GM12878 (cell line): Measurements from ENCODE around the gene IL17RA. TPM values are rescaled to one million over a fixed set of nuclear protein-coding genes. Genes with fewer than 3 reads are reported as not detected.

ENCODE experiments used
- ATAC-seq: fragments of 200-7000 bp; cut with Tn5 transposase; 3 replicates; pipeline ENCODE4 v1.9.1; 2020; ENCODE audit warnings: mild to moderate bottlenecking, moderate library complexity
- BruUV-seq: library from RNA; stranded (reverse); fragments of 400-500 nt; replicated peaks from 2 replicates; lab custom pipeline; 2021; lab: Mats Ljungman, UMichigan
- CTCF ChIA-PET: fragments of 300-600 bp; sonication (Branson Sonifier 250); formaldehyde crosslinking; extraction: SDS; loops from one replicate; lab custom pipeline; 2021; ENCODE audit warnings: inconsistent platforms; lab: Yijun Ruan, JAX
- POLR2A ChIA-PET: fragments of 350-600 bp; formaldehyde crosslinking; extraction: SDS; loops from one replicate; lab custom pipeline; 2021; ENCODE audit warnings: inconsistent platforms; lab: Charles Lee
- RAD21 ChIA-PET: fragments of 300-600 bp; sonication (Branson Sonifier 250); formaldehyde crosslinking; loops from one replicate; lab custom pipeline; 2023; ENCODE audit warnings: antibody characterized with exemption; ENCODE audit not compliant: unreplicated experiment; lab: Charles Lee
- SMC1A ChIA-PET: fragments of 300-600 bp; sonication (Branson Sonifier 250); formaldehyde crosslinking; loops from one replicate; lab custom pipeline; 2023; ENCODE audit not compliant: unreplicated experiment, uncharacterized antibody; lab: Charles Lee
- DNase-seq: peaks from one replicate; pipeline ENCODE4 v3.0.0-alpha.2; 2011; ENCODE audit warnings: low read depth, low spot score
- FAIRE-seq: peaks from 3 replicates; lab custom pipeline; 2011; peaks lifted over from hg19 to GRCh38; lab: Jason Lieb, UNC
- H2AFZ ChIP-seq: 2 replicates; pipeline ENCODE4 v1.6.0; 2011; ENCODE audit warnings: low read depth, low read length, control low read depth; ENCODE audit not compliant: control insufficient read depth
- H3K27ac ChIP-seq: 2 replicates; pipeline ENCODE4 v1.5.1; 2011; ENCODE audit warnings: control low read depth; ENCODE audit not compliant: control insufficient read depth, insufficient read depth
- H3K27me3 ChIP-seq, 2 experiments: replicated peaks in 1 of 2; 2 replicates each; pipeline versions ENCODE4 v1.6.0 to v1.6.1; 2011; ENCODE audit warnings: low read length in 1 of 2; ENCODE audit not compliant: control insufficient read depth in 2 of 2, insufficient read depth in 2 of 2
- H3K36me3 ChIP-seq, 2 experiments: 2 replicates each; pipeline ENCODE4 v1.5.1; 2011; ENCODE audit warnings: low read length in 1 of 2; ENCODE audit not compliant: control insufficient read depth in 2 of 2, insufficient read depth in 2 of 2
- H3K4me1 ChIP-seq: 2 replicates; pipeline ENCODE4 v1.6.1; 2011; ENCODE audit warnings: mild to moderate bottlenecking, low read length, moderate library complexity, mixed read lengths; ENCODE audit not compliant: control insufficient read depth, insufficient read depth
- H3K4me2 ChIP-seq: 2 replicates; pipeline ENCODE4 v1.6.0; 2011; ENCODE audit warnings: control low read depth; ENCODE audit not compliant: control insufficient read depth, insufficient read depth
- H3K4me3 ChIP-seq: fragments of 200-600 bp; sonication (generic); 2 replicates; pipeline ENCODE4 v1.5.1; 2016
- H3K79me2 ChIP-seq: 2 replicates; pipeline ENCODE4 v1.6.0; 2011; ENCODE audit warnings: low read length; ENCODE audit not compliant: control insufficient read depth, insufficient read depth
- H3K9ac ChIP-seq: 2 replicates; pipeline ENCODE4 v1.8.0; 2011; ENCODE audit warnings: low read length, control low read depth, mixed read lengths; ENCODE audit not compliant: control insufficient read depth, insufficient read depth
- H3K9me3 ChIP-seq: replicated peaks from 3 replicates; pipeline ENCODE4 v1.5.1; 2011; ENCODE audit warnings: mild to moderate bottlenecking, low read length; ENCODE audit not compliant: control insufficient read depth, insufficient read depth
- H4K20me1 ChIP-seq: 2 replicates; pipeline ENCODE4 v1.6.0; 2011; ENCODE audit not compliant: control insufficient read depth, insufficient read depth
- BACH1 ChIP-seq: fragments of 450-650 bp; IDR thresholded peaks from 2 replicates; pipeline ENCODE4 v1.6.1; 2017; ENCODE audit warnings: mild to moderate bottlenecking, borderline replicate concordance
- HDAC2 ChIP-seq: fragments of 200-600 bp; sonication (generic); IDR thresholded peaks from 2 replicates; pipeline ENCODE4 v1.6.1; 2017
- IRF3 ChIP-seq: fragments of 450-650 bp; IDR thresholded peaks from 2 replicates; pipeline ENCODE4 v1.6.1; 2014; ENCODE audit warnings: mild to moderate bottlenecking
- JUND ChIP-seq: IDR thresholded peaks from 2 replicates; pipeline ENCODE4 v1.6.1; 2012; ENCODE audit warnings: low read depth, mild to moderate bottlenecking, low read length, improper control_type of control experiment, moderate library complexity
- KLF5 ChIP-seq: fragments of 450-650 bp; IDR thresholded peaks from 2 replicates; pipeline ENCODE4 v1.6.1; 2014; ENCODE audit warnings: mild to moderate bottlenecking; ENCODE audit not compliant: partially characterized antibody
- MTA2 ChIP-seq: fragments of 450-650 bp; IDR thresholded peaks from 2 replicates; pipeline ENCODE4 v1.6.1; 2016; ENCODE audit warnings: low read depth, mild to moderate bottlenecking, moderate library complexity
- PAX8 ChIP-seq: fragments of 450-650 bp; IDR thresholded peaks from 2 replicates; pipeline ENCODE4 v1.6.1; 2017; ENCODE audit warnings: mild to moderate bottlenecking, moderate library complexity
- POLR2AphosphoS2 ChIP-seq: IDR thresholded peaks from 2 replicates; pipeline ENCODE4 v1.6.1; 2011; ENCODE audit warnings: low read depth, mild to moderate bottlenecking, low read length, improper control_type of control experiment, moderate library complexity
- POLR2AphosphoS5 ChIP-seq: IDR thresholded peaks from 2 replicates; pipeline ENCODE4 v1.6.1; 2011; ENCODE audit warnings: mild to moderate bottlenecking, low read length, inconsistent platforms
- YBX1 ChIP-seq: fragments of 450-650 bp; IDR thresholded peaks from 2 replicates; pipeline ENCODE4 v1.6.1; 2016; ENCODE audit warnings: antibody characterized with exemption
- ZNF274 ChIP-seq: IDR thresholded peaks from one replicate; pipeline ENCODE4 v1.8.0; 2011; ENCODE audit not compliant: insufficient read length, insufficient read depth
- ZNF687 ChIP-seq: fragments of 450-650 bp; IDR thresholded peaks from 2 replicates; pipeline ENCODE4 v1.6.1; 2017; ENCODE audit warnings: mild to moderate bottlenecking, moderate library complexity
- WGBS: methylation state at CpG from one replicate; pipeline ENCODE4 v1.1.6; 2016; ENCODE audit warnings: low lambda C conversion rate; ENCODE audit not compliant: insufficient replicate concordance, insufficient coverage; ENCODE audit errors: missing lambda C conversion rate; 5-methylcytosine and 5-hydroxymethylcytosine counted together
- in situ Hi-C: fragments of 300-500 bp; cut with MboI; formaldehyde crosslinking; loops from 9 replicates; pipeline ENCODE4 v1.14.3; 2018; ENCODE audit warnings: mixed read lengths
- intact Hi-C: fragments of 100-400 bp; cut with micrococcal nuclease; formaldehyde crosslinking; loops from one replicate; pipeline ENCODE4 v1.14.2; 2022; ENCODE audit not compliant: unreplicated experiment
- polyA plus RNA-seq, 11 experiments: library from polyadenylated mRNA; depleted of rRNA in 4 of 11; unstranded in 6 of 11; stranded (reverse) in 5 of 11; fragments of >200 nt; fragmentation: Nextera tagmentation in 4 of 11; fragmentation: Illumina TruSeq in 1 of 11; extraction: Ambion mirVana in 4 of 11; extraction: Trizol in 1 of 11; gene quantifications; 1 replicate in 1 of 11; 2 replicates in 10 of 11; pipeline versions ENCODE4 v1.2.1 to v1.2.3, GENCODE V29; 2011 to 2016; ENCODE audit warnings: inconsistent platforms in 2 of 11, missing spikeins in 2 of 11, low read depth in 1 of 11
- total RNA-seq, 4 experiments: library from RNA; depleted of rRNA in 3 of 4; stranded (reverse); fragments of >200 nt in 3 of 4; fragmentation: Illumina TruSeq in 1 of 4; extraction: Trizol in 1 of 4; gene quantifications; 2 replicates each; pipeline versions ENCODE4 v1.2.1 to v1.2.3, GENCODE V29; 2013 to 2021
- TF ChIP-seq, protein P1 (sequence below): fragments of 450-650 bp; IDR thresholded peaks from 2 replicates; pipeline ENCODE4 v1.6.1; 2016; ENCODE audit warnings: mild to moderate bottlenecking

Gene IL17RA
- total and polyA plus RNA-seq, 10 of the 15 experiments (the other 5 are each of a cell fraction or from before 2014, with no cell fraction given): 0.71 to 10.2 (median 4.2) TPM

- TF ChIP-seq JUND: no peak
- TF ChIP-seq, all 136 proteins: peak for 0
These were observed 58.3 kb downstream of the IL17RA start (continued) for GRCh38 chr22:17143101-17143500.

DNA sequence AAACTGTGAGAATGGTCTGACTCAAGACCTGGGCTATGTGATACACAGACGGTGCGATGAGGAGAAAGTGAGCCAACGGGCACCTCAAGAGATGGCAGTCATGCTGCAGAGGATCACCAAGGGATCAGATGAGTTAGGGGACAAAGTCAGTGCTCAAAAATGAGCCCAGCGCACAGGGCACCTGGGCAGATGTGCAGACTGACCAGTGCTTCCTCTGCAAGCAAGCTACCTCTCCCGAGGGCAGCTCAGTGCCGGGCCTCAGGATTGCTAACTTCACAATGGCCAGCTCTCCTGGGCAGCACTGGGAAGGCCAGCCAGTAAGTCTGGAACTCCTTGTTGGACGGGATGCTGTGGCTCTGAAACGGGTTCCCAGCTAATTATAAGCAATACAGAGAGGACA lies 59.0 kb downstream of the IL17RA start:
- H3K4me3 ChIP-seq: no peak overlapping the region
- H4K20me1 ChIP-seq: no peaks in the 10 kb centered on the region
- in situ Hi-C loops: no loop called here
- no TSS peak for BruUV-seq
- H3K36me3 ChIP-seq: peaks cover 11 to 29% of the 10 kb centered on the region in 2 experiments; a peak in 3 of 4 replicates
- no peaks in the 10 kb centered on the region for H3K4me1 ChIP-seq
- FAIRE-seq (no peak), DNase-seq (no peak), ATAC-seq (no peak)
- WGBS: 92% methylated on average over 7 of the region's 8 CpGs
- H3K27ac ChIP-seq: no peak overlapping the region
- ChIA-PET POLR2A (interaction anchor here (1.2 kb wide), 1 partner anchor 47 kb away, joined by 3 read pairs; no protein-coding TSS in a partner anchor), SMC1A (no interaction called here), RAD21 (no interaction called here), CTCF (no interaction called here)
- intact Hi-C loops: no loop called here
- H3K9ac ChIP-seq: no peak overlapping the region
- no peaks in the 10 kb centered on the region for H3K27me3 ChIP-seq
- H3K4me2 ChIP-seq: no peak overlapping the region
- H2AFZ ChIP-seq: no peak overlapping the region
- no peaks in the 10 kb centered on the region for H3K79me2 ChIP-seq
- TF ChIP-seq PAX8: no peak
- TF ChIP-seq HDAC2: no peak
- TF ChIP-seq BACH1: no peak
- no peak for TF ChIP-seq ZNF274
- no peak for TF ChIP-seq YBX1
- no peak for TF ChIP-seq ZNF687
- no peak for TF ChIP-seq IRF3
- TF ChIP-seq MTA2: no peak
- no peak for TF ChIP-seq KLF5
- TF ChIP-seq, protein P1, sequence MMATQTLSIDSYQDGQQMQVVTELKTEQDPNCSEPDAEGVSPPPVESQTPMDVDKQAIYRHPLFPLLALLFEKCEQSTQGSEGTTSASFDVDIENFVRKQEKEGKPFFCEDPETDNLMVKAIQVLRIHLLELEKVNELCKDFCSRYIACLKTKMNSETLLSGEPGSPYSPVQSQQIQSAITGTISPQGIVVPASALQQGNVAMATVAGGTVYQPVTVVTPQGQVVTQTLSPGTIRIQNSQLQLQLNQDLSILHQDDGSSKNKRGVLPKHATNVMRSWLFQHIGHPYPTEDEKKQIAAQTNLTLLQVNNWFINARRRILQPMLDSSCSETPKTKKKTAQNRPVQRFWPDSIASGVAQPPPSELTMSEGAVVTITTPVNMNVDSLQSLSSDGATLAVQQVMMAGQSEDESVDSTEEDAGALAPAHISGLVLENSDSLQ: no peak
- no peak for TF ChIP-seq POLR2AphosphoS2
- TF ChIP-seq POLR2AphosphoS5: no peak
- no peaks in the 10 kb centered on the region for H3K9me3 ChIP-seq
